NCI-H1436 (cell line): ENCODE measurements around the gene SORBS1.
"Not testable (repeated sequence)": the region's sequence is repeated elsewhere in the genome, so short reads cannot be mapped to it uniquely, and the experiment has no call there.

ENCODE experiments used
- DNase-seq: peaks from one replicate; lab custom pipeline; 2025; lab: John Stamatoyannopoulos, UW

SORBS1 gene

GRCh38 chr10:95388539-95388938 is 172.6 kb downstream of the SORBS1 start:
- DNase-seq = no peak

GRCh38 chr10:95388109-95388471 is 173.1 kb downstream of the SORBS1 start:
- DNase-seq = no peak

- DNase-seq = no peak
These were observed 177.0 kb downstream of the SORBS1 start for GRCh38 chr10:95384011-95384704.

GRCh38 chr10:95382596-95382995 is 178.6 kb downstream of the SORBS1 start:
- no peak for DNase-seq

- no peak for DNase-seq
These were observed 179.0 kb downstream of the SORBS1 start for GRCh38 chr10:95382174-95382573.

GRCh38 chr10:95377950-95378349 is 183.2 kb downstream of the SORBS1 start:
- no peak for DNase-seq

- no peak for DNase-seq
These were observed 185.8 kb downstream of the SORBS1 start for GRCh38 chr10:95375418-95375817.

GRCh38 chr10:95374597-95375209 is 186.5 kb downstream of the SORBS1 start:
- DNase-seq = peak; percentile 74

- DNase-seq = no peak
These were observed 187.5 kb downstream of the SORBS1 start for GRCh38 chr10:95373660-95374059.

- DNase-seq = no peak
These were observed 196.8 kb downstream of the SORBS1 start for GRCh38 chr10:95364342-95364741.

- DNase-seq = peak; percentile 64
These were observed 197.8 kb downstream of the SORBS1 start for GRCh38 chr10:95363303-95363912.

GRCh38 chr10:95360122-95360714 is 201.0 kb downstream of the SORBS1 start:
- peak; percentile 69 for DNase-seq

- DNase-seq = no peak
These were observed 201.7 kb downstream of the SORBS1 start for GRCh38 chr10:95359466-95359865.

GRCh38 chr10:95356190-95356955 is 204.8 kb downstream of the SORBS1 start:
- no peak for DNase-seq

GRCh38 chr10:95355301-95355700 is 205.9 kb downstream of the SORBS1 start:
- DNase-seq = no peak

GRCh38 chr10:95354110-95354509 is 207.1 kb downstream of the SORBS1 start:
- no peak for DNase-seq

- no peak for DNase-seq
These were observed 208.0 kb downstream of the SORBS1 start for GRCh38 chr10:95353123-95353522.

- DNase-seq = no peak
These were observed 208.5 kb downstream of the SORBS1 start for GRCh38 chr10:95352684-95353083.

- DNase-seq = no peak
These were observed 210.3 kb downstream of the SORBS1 start for GRCh38 chr10:95350830-95351228.

GRCh38 chr10:95350219-95350829 is 210.8 kb downstream of the SORBS1 start:
- no peak for DNase-seq

GRCh38 chr10:95347402-95347766 is 213.8 kb downstream of the SORBS1 start:
- DNase-seq = not testable (repeated sequence)
